Mesendoderm (in vitro differentiated cells): ENCODE data around the gene MTUS2.

ENCODE experiments used
- DNase-seq: peaks from one replicate; pipeline ENCODE4 v3.0.0; 2013
- H2AK5ac ChIP-seq: 2 replicates; pipeline ENCODE4 v1.6.1; 2013; ENCODE audit warnings: low read length, inconsistent platforms
- H2BK120ac ChIP-seq: 2 replicates; pipeline ENCODE4 v1.6.1; 2013; ENCODE audit warnings: low read depth, mild to moderate bottlenecking, low read length, moderate library complexity, mixed read lengths
- H2BK15ac ChIP-seq: replicated peaks from 2 replicates; pipeline ENCODE4 v1.6.1; 2013; ENCODE audit warnings: low read depth, mild to moderate bottlenecking, moderate library complexity
- H2BK5ac ChIP-seq: 2 replicates; pipeline ENCODE4 v1.6.1; 2013; ENCODE audit warnings: low read length, inconsistent platforms
- H3K18ac ChIP-seq: 2 replicates; pipeline ENCODE4 v1.6.1; 2013; ENCODE audit warnings: mild to moderate bottlenecking, low read length, mixed read lengths
- H3K23ac ChIP-seq: one replicate; pipeline ENCODE4 v1.6.1; 2013; ENCODE audit warnings: low read length
- H3K27ac ChIP-seq: 2 replicates; pipeline ENCODE4 v1.5.1; 2013; ENCODE audit warnings: low read depth, mild to moderate bottlenecking, inconsistent platforms, low read length, moderate library complexity
- H3K27me3 ChIP-seq: 2 replicates; pipeline ENCODE4 v1.6.1; 2013; ENCODE audit warnings: low read length, control low read depth, mild to moderate bottlenecking, inconsistent platforms; ENCODE audit not compliant: insufficient read depth, poor library complexity
- H3K36me3 ChIP-seq: 2 replicates; pipeline ENCODE4 v1.6.1; 2013; ENCODE audit warnings: low read length, inconsistent platforms; ENCODE audit not compliant: control insufficient read depth, insufficient read depth
- H3K4ac ChIP-seq: one replicate; pipeline ENCODE4 v1.6.1; 2013; ENCODE audit warnings: low read depth, mild to moderate bottlenecking, low read length, moderate library complexity
- H3K4me1 ChIP-seq: 2 replicates; pipeline ENCODE4 v1.6.1; 2013; ENCODE audit warnings: low read depth, low read length, inconsistent platforms; ENCODE audit not compliant: control insufficient read depth
- H3K4me2 ChIP-seq: 2 replicates; pipeline ENCODE4 v1.6.1; 2013; ENCODE audit warnings: low read length
- H3K4me3 ChIP-seq: 2 replicates; pipeline ENCODE4 v1.5.1; 2013; ENCODE audit warnings: mild to moderate bottlenecking, low read length
- H3K56ac ChIP-seq: one replicate; pipeline ENCODE4 v1.6.1; 2013; ENCODE audit warnings: low read length
- H3K79me1 ChIP-seq: 2 replicates; pipeline ENCODE4 v1.6.1; 2013; ENCODE audit warnings: low read length, inconsistent platforms
- H3K79me2 ChIP-seq: 2 replicates; pipeline ENCODE4 v1.6.1; 2013; ENCODE audit warnings: mild to moderate bottlenecking, low read length; ENCODE audit not compliant: control insufficient read depth, insufficient read depth
- H3K9ac ChIP-seq: 2 replicates; pipeline ENCODE4 v1.6.1; 2013; ENCODE audit warnings: low read length, inconsistent platforms
- H4K5ac ChIP-seq: one replicate; pipeline ENCODE4 v1.6.1; 2013; ENCODE audit warnings: low read length
- H4K8ac ChIP-seq: one replicate; pipeline ENCODE4 v1.6.1; 2013; ENCODE audit warnings: low read depth, mild to moderate bottlenecking, control low read depth, low read length, moderate library complexity
- WGBS: extraction: QIAGEN DNeasy Blood & Tissue Kit; methylation state at CpG from one replicate; pipeline ENCODE4 v1.1.7; 2013; ENCODE audit warnings: low lambda C conversion rate, missing lambda C conversion rate; ENCODE audit not compliant: insufficient coverage; ENCODE audit errors: extremely low coverage; 5-methylcytosine and 5-hydroxymethylcytosine counted together

Gene MTUS2

GRCh38 chr13:29005035-29005762 is 185.1 kb downstream of the MTUS2 start:
- no peaks in the 10 kb centered on the region for H3K79me2 ChIP-seq
- H2BK5ac ChIP-seq: no peak overlapping the region
- no peak overlapping the region for H2BK120ac ChIP-seq
- no peak overlapping the region for H3K56ac ChIP-seq
- no peaks in the 10 kb centered on the region for H3K27me3 ChIP-seq
- DNase-seq: no peak
- H3K27ac ChIP-seq: no peak overlapping the region
- no peak overlapping the region for H4K8ac ChIP-seq
- H3K4ac ChIP-seq: no peak overlapping the region
- H3K18ac ChIP-seq: no peak overlapping the region
- no peak overlapping the region for H3K9ac ChIP-seq
- H3K79me1 ChIP-seq: no peaks in the 10 kb centered on the region
- WGBS: no CpG with 5 or more reads among the region's 8 CpGs
- no peak overlapping the region for H3K4me3 ChIP-seq
- H3K36me3 ChIP-seq: no peaks in the 10 kb centered on the region
- H3K23ac ChIP-seq: no peak overlapping the region
- H3K4me2 ChIP-seq: no peak overlapping the region
- H2AK5ac ChIP-seq: no peak overlapping the region
- no peak overlapping the region for H2BK15ac ChIP-seq
- H3K4me1 ChIP-seq: peaks cover 7% of the 10 kb centered on the region
- H4K5ac ChIP-seq: no peak overlapping the region

GRCh38 chr13:29005763-29006120 is 185.6 kb downstream of the MTUS2 start:
- H3K79me2 ChIP-seq: no peaks in the 10 kb centered on the region
- H3K56ac ChIP-seq: peak overlapping the region; percentile 43
- no peak overlapping the region for H3K4me2 ChIP-seq
- DNase-seq: no peak
- no peak overlapping the region for H2BK5ac ChIP-seq
- no peak overlapping the region for H3K4ac ChIP-seq
- H4K5ac ChIP-seq: no peak overlapping the region
- H3K18ac ChIP-seq: no peak overlapping the region
- no peak overlapping the region for H3K23ac ChIP-seq
- no CpG with 5 or more reads among the region's 2 CpGs for WGBS
- no peak overlapping the region for H2BK15ac ChIP-seq
- H3K4me1 ChIP-seq: peaks cover 7% of the 10 kb centered on the region
- no peaks in the 10 kb centered on the region for H3K79me1 ChIP-seq
- no peaks in the 10 kb centered on the region for H3K27me3 ChIP-seq
- H2AK5ac ChIP-seq: no peak overlapping the region
- H3K9ac ChIP-seq: no peak overlapping the region
- no peak overlapping the region for H3K4me3 ChIP-seq
- H3K27ac ChIP-seq: no peak overlapping the region
- H2BK120ac ChIP-seq: no peak overlapping the region
- H3K36me3 ChIP-seq: no peaks in the 10 kb centered on the region
- no peak overlapping the region for H4K8ac ChIP-seq

GRCh38 chr13:29006359-29006850 is 186.3 kb downstream of the MTUS2 start:
- peak; percentile 85 for DNase-seq
- Histone ChIP-seq H3K79me2 (no peaks in the 10 kb centered on the region), H3K79me1 (no peaks in the 10 kb centered on the region), H3K18ac (no peak overlapping the region), H2BK5ac (no peak overlapping the region), H3K23ac (peak overlapping the region; percentile 33), H2AK5ac (no peak overlapping the region), H2BK15ac (no peak overlapping the region), H3K56ac (no peak overlapping the region), H4K5ac (no peak overlapping the region), H3K4me3 (no peak overlapping the region), H2BK120ac (no peak overlapping the region), H3K36me3 (no peaks in the 10 kb centered on the region), H3K9ac (no peak overlapping the region), H3K4ac (no peak overlapping the region), H3K27ac (no peak overlapping the region), H4K8ac (no peak overlapping the region), H3K4me1 (peaks cover 7% of the 10 kb centered on the region), H3K4me2 (no peak overlapping the region), H3K27me3 (no peaks in the 10 kb centered on the region)
- WGBS: no CpG with 5 or more reads among the region's 2 CpGs

- WGBS: no CpG with 5 or more reads among the region's 4 CpGs
Observed at GRCh38 chr13:29008296-29008695, 188.2 kb downstream of the MTUS2 start.

GRCh38 chr13:29020314-29020713 is 200.2 kb downstream of the MTUS2 start:
- DNase-seq: no peak
- Histone ChIP-seq H3K36me3 (no peaks in the 10 kb centered on the region), H3K9ac (no peak overlapping the region), H3K18ac (no peak overlapping the region), H3K4ac (no peak overlapping the region), H3K79me2 (no peaks in the 10 kb centered on the region), H3K79me1 (no peaks in the 10 kb centered on the region), H2BK15ac (no peak overlapping the region), H3K27ac (no peak overlapping the region), H3K23ac (no peak overlapping the region), H3K56ac (no peak overlapping the region), H2AK5ac (no peak overlapping the region), H2BK5ac (no peak overlapping the region), H3K27me3 (no peaks in the 10 kb centered on the region), H2BK120ac (no peak overlapping the region), H4K5ac (no peak overlapping the region), H4K8ac (no peak overlapping the region), H3K4me1 (no peaks in the 10 kb centered on the region), H3K4me2 (no peak overlapping the region), H3K4me3 (no peak overlapping the region)
- WGBS: no CpG with 5 or more reads among the region's 7 CpGs

More at GRCh38 chr13:29008296-29008695, 188.2 kb downstream of the MTUS2 start:
- H4K8ac ChIP-seq: no peak overlapping the region
- H3K36me3 ChIP-seq: no peaks in the 10 kb centered on the region
- H3K56ac ChIP-seq: no peak overlapping the region
- H2BK15ac ChIP-seq: no peak overlapping the region
- H3K18ac ChIP-seq: peak overlapping the region; percentile 42
- H3K79me2 ChIP-seq: no peaks in the 10 kb centered on the region
- no peak overlapping the region for H2BK120ac ChIP-seq
- H3K4ac ChIP-seq: no peak overlapping the region
- H3K4me3 ChIP-seq: no peak overlapping the region
- DNase-seq: no peak
- H3K23ac ChIP-seq: no peak overlapping the region
- no peak overlapping the region for H3K4me2 ChIP-seq
- no peak overlapping the region for H2BK5ac ChIP-seq
- peaks cover 7% of the 10 kb centered on the region for H3K4me1 ChIP-seq
- H3K27me3 ChIP-seq: no peaks in the 10 kb centered on the region
- H3K9ac ChIP-seq: no peak overlapping the region
- no peak overlapping the region for H4K5ac ChIP-seq
- H2AK5ac ChIP-seq: no peak overlapping the region
- no peak overlapping the region for H3K27ac ChIP-seq
- no peaks in the 10 kb centered on the region for H3K79me1 ChIP-seq

- no peaks in the 10 kb centered on the region for H3K79me1 ChIP-seq
- H3K23ac ChIP-seq: no peak overlapping the region
- DNase-seq: no peak
- no peak overlapping the region for H3K18ac ChIP-seq
- H2BK120ac ChIP-seq: no peak overlapping the region
- WGBS: no CpG with 5 or more reads among the region's 2 CpGs
- no peak overlapping the region for H3K4me3 ChIP-seq
- H3K36me3 ChIP-seq: no peaks in the 10 kb centered on the region
- no peak overlapping the region for H3K4me2 ChIP-seq
- H4K5ac ChIP-seq: no peak overlapping the region
- H3K79me2 ChIP-seq: no peaks in the 10 kb centered on the region
- H3K56ac ChIP-seq: no peak overlapping the region
- no peak overlapping the region for H3K9ac ChIP-seq
- H2AK5ac ChIP-seq: no peak overlapping the region
- no peaks in the 10 kb centered on the region for H3K27me3 ChIP-seq
- H3K4me1 ChIP-seq: no peaks in the 10 kb centered on the region
- H3K27ac ChIP-seq: no peak overlapping the region
- no peak overlapping the region for H2BK5ac ChIP-seq
- no peak overlapping the region for H4K8ac ChIP-seq
- H2BK15ac ChIP-seq: no peak overlapping the region
- H3K4ac ChIP-seq: no peak overlapping the region
Observed at GRCh38 chr13:29021311-29021710, 201.2 kb downstream of the MTUS2 start.
